Left ventricle myocardium inferior (tissue), 1 donor: ENCODE data around the gene KAT14. TPM values are rescaled to one million over a fixed set of nuclear protein-coding genes. Genes with fewer than 3 reads are reported as not detected.

Experiments
- DNase-seq: peaks from one replicate; pipeline ENCODE4 v3.0.0-alpha.2; 2020
- H3K27ac ChIP-seq: fragments of 200-600 bp; replicated peaks from 2 replicates; pipeline ENCODE4 v1.8.0; 2021
- H3K27me3 ChIP-seq: fragments of 200-600 bp; 2 replicates; pipeline ENCODE4 v1.8.0; 2021; ENCODE audit warnings: low read depth
- H3K36me3 ChIP-seq: fragments of 200-600 bp; 2 replicates; pipeline ENCODE4 v1.8.0; 2021
- H3K4me1 ChIP-seq: fragments of 200-600 bp; 2 replicates; pipeline ENCODE4 v1.8.0; 2021
- H3K4me3 ChIP-seq: fragments of 200-600 bp; 2 replicates; pipeline ENCODE4 v1.8.0; 2021; ENCODE audit warnings: mild to moderate bottlenecking, moderate library complexity
- H3K9me3 ChIP-seq: fragments of 200-600 bp; replicated peaks from 2 replicates; pipeline ENCODE4 v1.8.0; 2021
- CTCF ChIP-seq: fragments of 200-600 bp; IDR thresholded peaks from 2 replicates; pipeline ENCODE4 v1.8.0; 2021; ENCODE audit warnings: antibody characterized with exemption, mild to moderate bottlenecking, borderline replicate concordance
- intact Hi-C: fragments of 100-400 bp; cut with micrococcal nuclease; formaldehyde crosslinking; loops from one replicate; pipeline ENCODE4 v1.11.0; 2022
- total RNA-seq: library from RNA; stranded (reverse); fragmentation: NEBNext Ultra II Directional; extraction: Animal tissue kit (Norgen Biotek cat#: 25700); gene quantifications from one replicate; pipeline ENCODE4 v1.2.1, GENCODE V29; 2021
- donor health status: DM: no; HTN: yes; CAD: no; lungs with severe emphysema.

The KAT14 gene
- total RNA-seq, 1 donor from 2014 or later: 10.7 TPM

- no peaks in the 10 kb centered on the region for H3K9me3 ChIP-seq
- TF ChIP-seq CTCF: no peak
- peaks cover 40% of the 10 kb centered on the region for H3K4me1 ChIP-seq
- H3K27me3 ChIP-seq: no peaks in the 10 kb centered on the region
- no peak overlapping the region for H3K27ac ChIP-seq
- DNase-seq: no peak
- intact Hi-C loops: loop anchor here (10.0 kb wide), 1 partner anchor 135 kb away; no protein-coding TSS in a partner anchor
- peaks cover 19% of the 10 kb centered on the region for H3K36me3 ChIP-seq
- no peak overlapping the region for H3K4me3 ChIP-seq
Observed at GRCh38 chr20:18139832-18140231, 2.2 kb downstream of the KAT14 start.

- no peak overlapping the region for H3K4me3 ChIP-seq
- TF ChIP-seq CTCF: no peak
- H3K27ac ChIP-seq: no peak overlapping the region
- no peak for DNase-seq
- H3K9me3 ChIP-seq: no peaks in the 10 kb centered on the region
- peaks cover 12% of the 10 kb centered on the region for H3K4me1 ChIP-seq
- intact Hi-C loops: no loop called here
- no peaks in the 10 kb centered on the region for H3K27me3 ChIP-seq
- peaks cover 44% of the 10 kb centered on the region for H3K36me3 ChIP-seq
Observed at GRCh38 chr20:18144541-18145099, 7.0 kb downstream of the KAT14 start.

GRCh38 chr20:18154342-18154741 lies 16.7 kb downstream of the KAT14 start:
- peaks cover 67% of the 10 kb centered on the region for H3K36me3 ChIP-seq
- H3K27ac ChIP-seq: no peak overlapping the region

GRCh38 chr20:18156045-18156444 lies 18.4 kb downstream of the KAT14 start:
- Histone ChIP-seq H3K36me3 (peaks cover 69% of the 10 kb centered on the region), H3K4me3 (no peak overlapping the region), H3K9me3 (no peaks in the 10 kb centered on the region), H3K27me3 (no peaks in the 10 kb centered on the region), H3K4me1 (no peaks in the 10 kb centered on the region), H3K27ac (no peak overlapping the region)
- DNase-seq: no peak
- no peak for TF ChIP-seq CTCF
- intact Hi-C loops: no loop called here

More at GRCh38 chr20:18154342-18154741, 16.7 kb downstream of the KAT14 start:
- DNase-seq: no peak
- intact Hi-C loops: no loop called here
- Histone ChIP-seq H3K9me3 (no peaks in the 10 kb centered on the region), H3K4me3 (no peak overlapping the region), H3K27me3 (no peaks in the 10 kb centered on the region), H3K4me1 (no peaks in the 10 kb centered on the region)
- no peak for TF ChIP-seq CTCF

- Histone ChIP-seq H3K36me3 (peaks cover 63% of the 10 kb centered on the region), H3K27me3 (no peaks in the 10 kb centered on the region), H3K4me1 (peaks cover 9% of the 10 kb centered on the region), H3K27ac (no peak overlapping the region), H3K9me3 (no peaks in the 10 kb centered on the region), H3K4me3 (no peak overlapping the region)
- intact Hi-C loops: no loop called here
- DNase-seq: no peak
- TF ChIP-seq CTCF: no peak
Observed at GRCh38 chr20:18164356-18164755, 26.7 kb downstream of the KAT14 start.
